ENCODE results near the gene C17orf78.

GRCh38 chr17:37342589-37342988 is 33.2 kb upstream of the C17orf78 start:
- TF ChIP-seq CTCF (IDR thresholded peaks at IDR 0.05) (no peak), EZH2 (IDR thresholded peaks at IDR 0.05; ENCODE audit: borderline replicate concordance, insufficient read depth, low read depth, low read length, poor library complexity, severe bottlenecking) (no peak)

All from B cell (primary cell).